COLO668 (cell line): ENCODE data around the gene HIPK1.
"Not testable (repeated sequence)": the region's sequence is repeated elsewhere in the genome, so short reads cannot be mapped to it uniquely, and the experiment has no call there.

Experiments used
- DNase-seq: peaks from one replicate; lab custom pipeline; 2025; ENCODE audit not compliant: unreplicated experiment; lab: John Stamatoyannopoulos, UW

HIPK1 gene

DNA sequence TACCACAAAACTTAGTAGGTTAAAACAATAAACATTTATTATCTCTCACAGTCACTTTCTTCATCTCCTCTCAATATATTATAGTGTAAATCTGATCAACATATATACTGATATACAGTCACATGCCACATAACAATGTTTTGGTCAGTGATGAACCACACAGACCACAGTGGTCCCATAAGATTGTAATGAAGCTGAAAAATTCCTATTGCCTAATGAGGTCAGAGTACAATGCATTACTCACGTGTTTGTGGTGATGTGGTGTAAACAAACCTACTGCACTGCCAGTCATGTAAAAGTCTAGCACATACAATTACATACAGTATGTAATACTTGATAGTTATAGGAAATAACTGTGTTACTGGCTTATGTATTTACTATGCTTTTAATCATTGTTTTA lies 80.3 kb downstream of the HIPK1 start:
- no peak for DNase-seq

DNA sequence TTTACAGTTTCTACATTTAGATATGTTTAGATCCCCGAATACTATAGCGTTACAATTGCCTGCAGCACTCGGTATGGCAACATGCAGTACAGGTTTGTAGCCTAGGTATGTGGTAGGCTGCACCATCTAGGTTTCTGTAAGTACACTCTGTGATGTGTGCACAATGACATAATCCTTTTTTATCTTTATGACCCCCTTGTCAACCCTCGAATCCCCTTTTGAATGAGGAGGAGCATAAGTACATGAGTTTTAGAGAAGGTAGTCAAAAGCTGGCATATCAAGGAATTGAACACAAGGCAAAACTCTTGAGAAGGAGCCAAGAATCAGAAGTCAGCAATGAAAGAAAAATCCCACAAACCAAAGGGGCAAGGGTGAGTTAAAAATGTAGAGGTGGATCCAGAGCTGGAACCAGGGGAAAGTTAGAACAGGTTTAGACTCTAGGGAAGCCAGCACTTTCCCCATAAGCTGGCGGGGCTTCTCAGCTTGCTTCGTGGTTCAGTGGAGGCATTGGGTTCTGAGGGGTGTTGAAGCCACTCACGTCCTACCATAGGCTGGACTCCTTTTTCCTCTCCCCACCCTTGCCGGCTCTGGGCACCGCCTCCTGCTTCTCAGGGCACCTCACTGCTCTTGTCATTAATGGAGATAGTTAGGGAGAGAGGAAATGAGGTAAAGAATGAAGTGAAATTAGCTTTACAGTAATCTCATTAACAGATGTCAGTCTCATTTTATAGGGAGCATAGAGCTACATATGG lies 81.5 kb downstream of the HIPK1 start:
- DNase-seq = no peak

- DNase-seq = no peak
Observed at GRCh38 chr1:114011796-114012195, 82.7 kb downstream of the HIPK1 start.

- no peak for DNase-seq
Observed at GRCh38 chr1:114015075-114015474, 86.0 kb downstream of the HIPK1 start.

DNA sequence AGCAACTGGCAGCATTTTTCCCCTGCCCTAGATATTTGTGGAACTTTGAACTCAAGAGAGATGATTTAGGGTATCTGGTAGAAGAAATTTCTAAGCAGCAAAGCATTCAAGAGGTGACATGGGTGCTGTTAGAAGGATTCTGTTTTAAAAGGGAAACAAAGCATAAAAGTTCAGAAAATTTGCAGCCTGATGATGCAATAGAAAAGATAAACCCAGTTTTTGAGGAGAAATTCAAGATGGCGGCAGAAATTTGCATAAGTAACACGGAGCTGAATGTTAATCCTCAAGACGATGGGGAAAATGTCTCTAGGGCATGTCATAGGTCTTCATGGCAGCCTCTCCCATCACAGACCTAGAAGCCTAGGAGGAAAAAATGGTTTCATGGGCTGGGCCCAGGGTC lies 90.6 kb downstream of the HIPK1 start:
- not testable (repeated sequence) for DNase-seq

DNA sequence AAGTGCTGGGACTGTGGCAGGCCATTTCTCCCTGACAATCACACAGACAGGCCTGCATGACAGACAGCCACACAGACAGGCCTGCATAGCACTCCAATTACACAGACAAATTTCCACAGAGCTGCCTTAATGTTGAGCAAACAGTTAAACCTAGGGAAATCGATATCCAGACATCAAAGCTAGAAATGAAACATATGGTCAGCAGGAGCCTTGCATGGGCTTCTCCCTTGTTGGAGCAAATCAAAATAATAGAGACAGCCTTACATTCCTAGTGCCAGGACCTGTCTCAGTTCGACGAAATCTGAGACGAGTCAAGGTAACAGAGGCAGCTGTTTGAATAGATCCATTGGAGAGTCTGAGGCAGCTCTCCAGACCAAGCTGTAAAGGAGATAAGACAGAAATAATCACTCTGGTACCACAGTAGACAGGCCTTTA lies 92.6 kb downstream of the HIPK1 start:
- DNase-seq = no peak

- no peak for DNase-seq
Observed at GRCh38 chr1:114022877-114023276, 93.8 kb downstream of the HIPK1 start.

- DNase-seq = no peak
Observed at GRCh38 chr1:114023377-114023776, 94.3 kb downstream of the HIPK1 start.

GRCh38 chr1:114024049-114024448 lies 94.9 kb downstream of the HIPK1 start:
- DNase-seq = no peak

- DNase-seq = no peak
Observed at GRCh38 chr1:114025609-114026401, 96.7 kb downstream of the HIPK1 start.

DNA sequence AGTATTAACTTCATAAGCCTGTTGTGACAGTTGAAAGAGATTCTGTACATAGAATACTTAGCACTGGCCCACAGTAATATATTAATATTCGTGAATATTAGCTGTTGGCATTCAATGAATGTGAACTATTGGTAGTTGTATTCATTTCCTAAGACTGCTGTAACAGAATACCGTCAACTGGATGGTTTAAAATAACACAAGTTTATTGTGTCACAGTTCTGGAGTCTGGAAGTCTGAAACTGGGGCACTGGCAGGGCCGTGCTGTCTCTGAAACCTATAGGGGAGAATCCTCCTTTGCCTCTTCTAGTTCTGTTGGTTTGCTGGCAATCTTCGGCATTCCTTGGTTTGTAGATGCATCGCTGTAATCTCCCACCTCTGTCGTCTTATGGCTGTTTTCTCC lies 97.7 kb downstream of the HIPK1 start:
- no peak for DNase-seq
